SJSA1 (cell line): ENCODE data around the gene MISP3. TPM values are rescaled to one million over a fixed set of nuclear protein-coding genes. Genes with fewer than 3 reads are reported as not detected.

ENCODE experiments used
- DNase-seq, 2 experiments: peaks; one replicate each; pipeline ENCODE4 v3.0.0-alpha.2; 2015 to 2020; ENCODE audit warnings: low spot score in 2 of 2, low read depth in 1 of 2
- H3K27ac ChIP-seq: fragments of 250-450 bp; sonication (Bioruptor Pico); 2 replicates; pipeline ENCODE4 v1.5.1; 2020; ENCODE audit warnings: mild to moderate bottlenecking, moderate library complexity
- H3K27me3 ChIP-seq: fragments of 250-450 bp; sonication (Bioruptor Pico); replicated peaks from 2 replicates; pipeline ENCODE4 v1.5.1; 2020; ENCODE audit warnings: mild to moderate bottlenecking, moderate library complexity
- H3K36me3 ChIP-seq: fragments of 250-450 bp; sonication (Bioruptor Pico); 2 replicates; pipeline ENCODE4 v1.5.1; 2020; ENCODE audit warnings: mild to moderate bottlenecking
- H3K4me1 ChIP-seq: fragments of 250-450 bp; sonication (Bioruptor Pico); replicated peaks from 2 replicates; pipeline ENCODE4 v1.6.1; 2021; ENCODE audit warnings: mild to moderate bottlenecking
- H3K4me3 ChIP-seq: fragments of 250-450 bp; sonication (Bioruptor Pico); 2 replicates; pipeline ENCODE4 v1.5.1; 2020; ENCODE audit warnings: mild to moderate bottlenecking
- H3K9me3 ChIP-seq: fragments of 250-450 bp; sonication (Bioruptor Pico); replicated peaks from 2 replicates; pipeline ENCODE4 v1.5.1; 2020; ENCODE audit warnings: mild to moderate bottlenecking
- total RNA-seq: library from RNA; depleted of rRNA; stranded (reverse); fragments of >200 nt; shearing (Covaris generic); gene quantifications from 2 replicates; pipeline ENCODE4 v1.2.3, GENCODE V29; 2014

Gene MISP3
- total RNA-seq, 1 experiment from 2014 or later: 0.34 TPM

DNA sequence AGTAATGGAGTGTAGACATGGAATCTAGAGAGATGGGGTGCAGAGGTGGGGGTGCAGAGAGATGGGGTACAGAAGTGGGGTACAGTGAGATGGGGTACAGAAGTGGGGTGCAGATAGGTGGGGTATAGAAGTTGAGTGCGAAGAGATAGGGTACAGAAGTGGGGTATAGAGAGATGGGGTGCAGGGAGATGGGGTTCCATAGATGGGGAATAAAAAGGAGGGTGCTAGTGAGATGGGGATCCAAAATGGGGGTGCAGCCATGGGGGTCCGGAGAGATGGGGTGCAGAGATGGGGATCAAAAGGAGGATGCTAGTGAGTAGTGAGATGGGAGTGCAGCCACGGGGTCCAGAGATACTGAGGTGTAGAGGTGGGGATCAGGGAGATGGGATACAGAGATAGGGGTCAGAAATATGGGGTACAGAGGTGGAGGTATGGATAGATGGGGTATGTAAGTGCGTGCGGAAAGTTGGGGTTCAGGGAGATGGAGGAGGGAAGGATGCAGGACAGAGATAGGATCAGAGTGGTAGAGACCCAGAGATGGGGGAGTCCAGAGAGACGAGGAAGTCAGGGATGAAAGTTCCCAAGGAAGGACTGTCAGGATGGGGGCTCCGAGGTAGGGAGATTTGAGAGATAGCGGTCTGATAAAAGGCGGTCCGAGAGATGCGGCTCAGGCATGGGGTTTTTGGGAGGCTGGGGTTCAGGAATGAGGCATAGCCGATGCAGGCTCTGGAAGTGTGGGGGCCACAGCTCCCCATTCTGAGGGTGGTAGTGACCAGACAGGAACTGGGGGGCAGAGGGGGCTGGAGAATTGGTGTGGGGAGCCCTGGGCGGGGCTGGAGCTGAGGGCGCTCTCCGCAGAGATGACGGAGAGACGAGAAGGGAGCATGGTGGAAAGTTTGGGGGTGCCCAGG lies 14.1 kb upstream of the MISP3 start:
- no peak for DNase-seq

DNA sequence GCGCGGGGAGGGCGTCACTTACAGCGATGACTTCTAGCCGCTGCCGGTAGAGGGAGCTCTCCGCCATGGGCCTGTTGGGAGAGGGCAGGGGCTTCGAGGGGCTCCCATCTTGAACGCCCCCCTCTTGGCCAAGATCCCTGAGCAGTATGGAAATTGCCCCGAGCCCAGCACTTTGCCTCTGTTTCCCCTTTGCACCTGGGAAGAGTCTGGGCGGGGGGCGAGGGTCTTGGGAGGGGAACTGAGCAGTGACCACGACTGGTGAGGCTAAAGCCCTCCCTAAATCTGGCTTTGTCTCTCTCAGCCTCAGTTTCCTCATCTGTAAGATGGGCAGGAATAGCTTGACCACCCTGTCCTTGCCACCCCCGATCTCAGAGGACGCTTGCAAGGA lies 13.5 kb upstream of the MISP3 start:
- H3K36me3 ChIP-seq: no peaks in the 10 kb centered on the region
- DNase-seq: no peak
- H3K4me3 ChIP-seq: no peak overlapping the region
- no peaks in the 10 kb centered on the region for H3K9me3 ChIP-seq
- H3K27me3 ChIP-seq: peaks cover 7% of the 10 kb centered on the region
- peaks cover 3% of the 10 kb centered on the region; the same call in 1 of the 2 replicates for H3K4me1 ChIP-seq
- no peak overlapping the region for H3K27ac ChIP-seq

More for the DNA sequence above, 14.1 kb upstream of the MISP3 start:
- Histone ChIP-seq H3K9me3 (no peaks in the 10 kb centered on the region), H3K4me1 (peaks cover 3% of the 10 kb centered on the region; the same call in 1 of the 2 replicates), H3K27me3 (peaks cover 7% of the 10 kb centered on the region), H3K4me3 (no peak overlapping the region), H3K36me3 (no peaks in the 10 kb centered on the region), H3K27ac (no peak overlapping the region)

DNA sequence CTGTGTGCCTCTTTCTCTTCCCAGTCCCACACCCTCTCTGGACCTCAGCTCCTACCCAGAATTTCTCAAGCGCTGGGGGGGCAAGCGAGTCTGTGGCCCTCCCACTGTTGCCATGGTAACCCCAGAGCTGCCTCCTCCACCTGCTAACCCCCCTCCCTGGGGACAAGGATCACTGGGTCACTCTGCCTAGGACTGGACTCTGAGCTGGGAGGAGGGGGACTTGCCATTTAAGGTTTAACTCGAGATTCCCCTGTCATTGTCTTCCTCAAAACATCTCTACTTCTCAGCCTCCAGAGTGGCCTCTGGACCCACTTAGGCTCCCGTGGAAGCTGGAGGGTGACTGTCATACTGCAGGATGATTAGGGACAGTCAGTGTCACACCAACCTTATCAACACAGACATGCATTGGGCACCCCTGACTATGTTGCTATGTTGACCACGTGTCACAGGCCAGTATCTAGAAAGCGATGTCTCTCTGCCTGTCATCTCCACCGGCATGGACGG lies 12.9 kb upstream of the MISP3 start:
- peaks cover 3% of the 10 kb centered on the region; the same call in 1 of the 2 replicates for H3K4me1 ChIP-seq
- no peak for DNase-seq
- H3K4me3 ChIP-seq: no peak overlapping the region
- H3K36me3 ChIP-seq: no peaks in the 10 kb centered on the region
- H3K27me3 ChIP-seq: peaks cover 7% of the 10 kb centered on the region
- no peaks in the 10 kb centered on the region for H3K9me3 ChIP-seq
- no peak overlapping the region for H3K27ac ChIP-seq

DNA sequence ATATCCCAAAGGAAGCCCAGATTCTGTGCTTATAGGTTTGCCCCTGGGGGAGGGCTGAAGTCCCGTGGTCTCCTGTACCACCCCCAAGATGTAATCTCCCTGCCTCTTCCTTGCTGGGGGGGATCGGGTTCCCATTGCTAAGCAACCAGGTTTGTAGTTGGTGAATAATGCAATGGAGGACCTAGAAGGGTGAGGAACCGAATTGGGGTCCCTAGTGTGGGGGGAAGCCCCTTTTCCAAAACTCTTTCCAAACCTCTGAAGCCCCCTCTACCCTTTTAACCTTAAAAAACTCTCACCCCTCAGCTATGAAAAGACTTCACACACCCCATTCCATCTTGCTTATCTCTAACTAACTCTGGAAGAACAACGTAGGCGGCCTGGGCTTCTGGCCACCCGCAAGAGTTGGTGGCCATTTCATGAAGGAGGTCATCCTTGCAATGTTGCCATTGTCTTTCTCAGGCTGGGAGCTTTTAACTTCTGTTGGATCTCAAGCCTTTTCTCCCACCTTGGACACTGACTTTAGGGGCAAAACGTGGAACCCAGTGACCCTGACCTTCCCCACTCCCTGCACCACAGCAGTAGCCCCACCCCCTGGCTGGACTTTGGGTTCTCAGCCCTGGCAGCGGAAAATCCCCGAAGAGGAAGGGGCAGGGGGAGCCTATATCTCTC lies 11.4 kb upstream of the MISP3 start:
- H3K27ac ChIP-seq: no peak overlapping the region

DNA sequence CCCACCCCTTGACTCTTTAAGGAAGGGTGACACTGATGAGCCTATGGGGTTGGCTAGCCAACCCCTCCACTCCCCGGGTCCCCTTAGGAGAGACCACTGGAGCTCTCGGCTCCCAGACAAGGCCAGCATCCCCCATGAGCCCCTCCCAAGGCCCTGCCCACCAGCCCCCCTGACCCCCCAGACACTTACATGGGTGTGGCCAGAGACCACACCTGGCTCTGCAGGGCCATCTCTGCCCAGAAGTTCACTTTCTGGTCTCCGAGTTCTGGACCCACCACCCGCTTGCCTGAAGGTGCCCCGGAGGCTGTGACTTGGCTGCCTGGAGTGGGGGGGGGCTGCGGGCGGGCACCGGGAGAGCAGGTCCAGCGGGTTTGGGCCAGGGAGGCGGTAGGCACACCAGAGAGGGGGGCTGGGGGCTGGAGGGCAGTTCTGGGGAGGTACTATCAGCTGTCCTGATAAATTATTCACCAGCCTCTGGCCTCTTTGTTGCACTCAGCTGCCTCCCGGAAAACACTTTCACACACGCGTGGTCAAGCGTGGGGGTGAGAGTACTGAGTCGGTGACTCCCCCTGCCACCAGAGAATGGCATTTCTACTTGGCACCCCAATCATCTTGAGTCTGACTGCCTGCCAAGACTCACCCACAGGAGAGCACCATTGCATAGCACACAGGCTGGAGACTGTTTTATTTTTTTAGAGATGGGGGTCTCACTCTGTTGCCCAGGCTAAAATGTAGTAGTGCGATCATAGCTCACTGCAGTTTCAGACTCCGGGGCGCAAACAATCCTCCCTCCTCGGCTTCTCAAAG lies 10.6 kb upstream of the MISP3 start, which contains the start of gene PALM3:
Gene PALM3, minus strand, starts transcription at position 326 of the 807 bp plus-strand sequence. Its CDS starts 96 bp downstream, at position 230.
- no peaks in the 10 kb centered on the region for H3K9me3 ChIP-seq
- H3K36me3 ChIP-seq: no peaks in the 10 kb centered on the region
- H3K27ac ChIP-seq: no peak within 1 kb of the TSS
- no peak for DNase-seq
- H3K4me1 ChIP-seq: peaks cover 3% of the 10 kb centered on the region; the same call in 1 of the 2 replicates
- H3K4me3 ChIP-seq: no peak within 1 kb of the TSS
- peaks cover 9% of the 10 kb centered on the region for H3K27me3 ChIP-seq

More for the DNA sequence above, 11.4 kb upstream of the MISP3 start:
- DNase-seq: no peak
- Histone ChIP-seq H3K36me3 (no peaks in the 10 kb centered on the region), H3K4me3 (no peak overlapping the region), H3K9me3 (no peaks in the 10 kb centered on the region), H3K27me3 (peaks cover 7% of the 10 kb centered on the region), H3K4me1 (peaks cover 3% of the 10 kb centered on the region; the same call in 1 of the 2 replicates)

DNA sequence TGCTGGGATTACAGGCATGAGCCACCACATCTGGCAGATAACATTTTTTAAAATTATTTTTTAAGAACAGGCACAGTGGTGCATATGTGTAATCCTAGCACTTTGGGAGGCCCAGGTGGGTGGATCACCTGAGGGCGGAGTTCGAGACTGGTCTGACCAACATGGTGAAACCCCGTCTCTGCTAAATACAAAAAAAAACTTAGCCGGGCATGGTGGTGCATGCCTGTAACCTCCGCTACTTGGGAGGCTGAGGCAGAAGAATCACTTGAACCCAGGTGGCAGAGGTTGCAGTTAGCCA lies 10.1 kb upstream of the MISP3 start:
- no peak for DNase-seq
- Histone ChIP-seq H3K9me3 (no peaks in the 10 kb centered on the region), H3K36me3 (no peaks in the 10 kb centered on the region), H3K4me1 (peaks cover 3% of the 10 kb centered on the region; the same call in 1 of the 2 replicates), H3K4me3 (no peak overlapping the region), H3K27ac (no peak overlapping the region), H3K27me3 (peaks cover 9% of the 10 kb centered on the region)

DNA sequence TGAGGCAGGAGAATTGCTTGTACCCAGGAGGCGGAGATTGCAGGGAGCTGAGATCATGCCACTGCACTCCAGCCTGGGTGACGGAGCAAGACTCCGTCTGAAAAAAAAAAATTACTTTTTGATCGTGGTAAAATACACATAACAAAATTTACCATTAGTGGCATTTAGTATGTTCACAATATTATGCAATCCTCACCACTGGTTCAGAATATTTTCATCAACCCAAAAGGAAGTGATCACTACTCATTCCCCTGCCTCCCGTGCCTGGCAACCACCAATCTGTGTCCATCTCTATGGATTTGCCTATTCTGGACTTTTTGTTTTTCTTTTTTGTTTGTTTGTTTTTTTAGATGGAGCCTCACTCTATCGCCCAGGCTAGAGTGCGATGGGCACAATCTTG lies 9.5 kb upstream of the MISP3 start:
- H3K4me3 ChIP-seq: no peak overlapping the region
- H3K36me3 ChIP-seq: no peaks in the 10 kb centered on the region
- no peak overlapping the region for H3K27ac ChIP-seq
- H3K27me3 ChIP-seq: peaks cover 5% of the 10 kb centered on the region
- H3K9me3 ChIP-seq: no peaks in the 10 kb centered on the region
- no peaks in the 10 kb centered on the region for H3K4me1 ChIP-seq
- no peak for DNase-seq

DNA sequence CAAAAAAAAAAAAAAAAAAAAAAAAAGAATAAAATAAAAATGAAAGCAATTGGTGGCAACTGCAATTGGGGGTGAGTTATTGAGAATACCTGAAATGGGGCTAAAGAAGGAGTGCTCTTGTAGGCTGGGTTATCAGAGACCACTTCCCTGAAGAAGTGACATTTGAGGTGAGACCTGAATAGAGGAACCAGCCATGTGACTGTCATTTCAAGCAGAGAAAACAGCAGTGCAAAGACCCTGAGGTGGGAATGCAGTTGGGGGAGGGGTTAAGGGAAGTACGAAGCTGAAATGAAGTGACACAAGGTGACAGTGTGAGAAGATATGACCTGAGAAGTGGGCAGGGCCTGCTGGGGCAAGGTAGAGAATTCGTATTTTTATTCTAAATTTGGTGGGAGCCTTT lies 6.5 kb upstream of the MISP3 start:
- Histone ChIP-seq H3K27ac (no peak overlapping the region), H3K4me1 (no peaks in the 10 kb centered on the region), H3K27me3 (peaks cover 5% of the 10 kb centered on the region), H3K9me3 (no peaks in the 10 kb centered on the region), H3K4me3 (no peak overlapping the region), H3K36me3 (no peaks in the 10 kb centered on the region)
- no peak for DNase-seq

DNA sequence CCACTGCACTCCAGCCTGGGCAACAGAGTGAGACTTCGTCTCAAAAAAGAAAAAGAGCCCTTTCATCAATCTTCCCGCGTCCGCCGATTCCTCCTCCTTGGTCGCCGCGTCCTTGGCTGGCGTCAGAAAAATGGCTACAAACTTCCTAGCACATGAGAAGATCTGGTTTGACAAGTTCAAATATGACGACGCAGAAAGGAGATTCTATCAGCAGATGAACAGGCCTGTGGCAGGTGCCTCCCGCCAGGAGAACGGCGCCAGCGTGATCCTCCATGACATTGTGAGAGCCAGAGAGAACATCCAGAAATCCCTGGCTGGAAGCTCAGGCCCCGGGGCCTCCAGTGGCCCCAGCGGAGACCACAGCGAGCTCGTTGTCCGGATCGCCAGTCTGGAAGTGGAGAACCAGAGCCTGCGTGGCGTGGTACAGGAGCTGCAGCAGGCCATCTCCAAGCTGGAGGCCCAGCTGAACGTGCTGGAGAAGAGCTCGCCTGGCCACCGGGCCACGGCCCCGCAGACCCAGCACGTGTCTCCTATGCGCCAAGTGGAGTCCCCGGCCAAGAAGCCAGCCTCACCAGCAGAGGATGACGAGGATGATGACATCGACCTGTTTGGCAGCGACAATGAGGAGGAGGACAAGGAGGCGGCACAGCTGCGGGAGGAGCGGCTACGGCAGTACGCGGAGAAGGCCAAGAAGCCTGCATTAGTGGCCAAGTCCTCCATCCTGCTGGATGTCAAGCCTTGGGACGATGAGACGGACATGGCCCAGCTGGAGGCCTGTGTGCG lies 2.1 kb upstream of the MISP3 start:
- no peak overlapping the region for H3K4me3 ChIP-seq
- H3K36me3 ChIP-seq: no peaks in the 10 kb centered on the region
- peaks cover 27% of the 10 kb centered on the region for H3K27me3 ChIP-seq
- H3K9me3 ChIP-seq: peaks cover 11% of the 10 kb centered on the region
- peaks cover 36% of the 10 kb centered on the region for H3K4me1 ChIP-seq
- DNase-seq: no peak
- no peak overlapping the region for H3K27ac ChIP-seq

DNA sequence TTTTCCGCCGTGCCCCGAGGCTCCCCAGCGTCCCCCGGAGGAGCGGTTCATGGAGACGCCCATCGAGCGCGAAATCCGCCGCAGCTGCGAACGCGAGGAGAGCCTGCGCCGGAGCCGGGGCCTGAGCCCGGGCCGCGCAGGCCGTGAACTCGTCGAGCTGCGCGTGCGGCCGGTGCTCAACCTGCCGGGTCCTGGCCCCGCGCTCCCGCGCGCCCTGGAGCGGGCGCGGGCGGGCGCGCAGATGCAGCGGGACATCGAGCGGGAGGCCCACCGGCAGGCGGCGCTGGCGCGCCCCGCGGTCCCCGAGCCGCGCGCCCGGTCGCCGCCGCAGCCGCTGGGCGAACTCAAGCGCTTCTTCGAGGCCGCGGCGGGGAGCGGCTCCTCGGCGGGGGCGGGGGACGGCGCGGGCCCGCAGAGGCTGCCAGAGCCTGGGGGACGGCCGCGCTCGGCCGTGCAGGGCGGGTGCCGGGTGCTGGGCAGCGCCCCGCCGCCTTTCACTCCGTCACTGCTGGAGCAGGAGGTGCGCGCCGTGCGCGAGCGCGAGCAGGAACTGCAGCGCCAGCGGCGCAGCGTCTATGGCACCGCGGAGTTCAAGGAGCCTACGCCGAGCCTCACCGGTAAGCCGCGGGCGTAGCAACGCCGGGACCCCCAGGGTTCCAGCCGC lies 807 bp downstream of the MISP3 start:
- Histone ChIP-seq H3K27me3 (peaks cover 25% of the 10 kb centered on the region), H3K4me1 (peaks cover 36% of the 10 kb centered on the region), H3K4me3 (peak overlapping the region; percentile 52), H3K27ac (no peak overlapping the region), H3K9me3 (peaks cover 11% of the 10 kb centered on the region), H3K36me3 (no peaks in the 10 kb centered on the region)
- peak; percentile 52 to 75 for DNase-seq

DNA sequence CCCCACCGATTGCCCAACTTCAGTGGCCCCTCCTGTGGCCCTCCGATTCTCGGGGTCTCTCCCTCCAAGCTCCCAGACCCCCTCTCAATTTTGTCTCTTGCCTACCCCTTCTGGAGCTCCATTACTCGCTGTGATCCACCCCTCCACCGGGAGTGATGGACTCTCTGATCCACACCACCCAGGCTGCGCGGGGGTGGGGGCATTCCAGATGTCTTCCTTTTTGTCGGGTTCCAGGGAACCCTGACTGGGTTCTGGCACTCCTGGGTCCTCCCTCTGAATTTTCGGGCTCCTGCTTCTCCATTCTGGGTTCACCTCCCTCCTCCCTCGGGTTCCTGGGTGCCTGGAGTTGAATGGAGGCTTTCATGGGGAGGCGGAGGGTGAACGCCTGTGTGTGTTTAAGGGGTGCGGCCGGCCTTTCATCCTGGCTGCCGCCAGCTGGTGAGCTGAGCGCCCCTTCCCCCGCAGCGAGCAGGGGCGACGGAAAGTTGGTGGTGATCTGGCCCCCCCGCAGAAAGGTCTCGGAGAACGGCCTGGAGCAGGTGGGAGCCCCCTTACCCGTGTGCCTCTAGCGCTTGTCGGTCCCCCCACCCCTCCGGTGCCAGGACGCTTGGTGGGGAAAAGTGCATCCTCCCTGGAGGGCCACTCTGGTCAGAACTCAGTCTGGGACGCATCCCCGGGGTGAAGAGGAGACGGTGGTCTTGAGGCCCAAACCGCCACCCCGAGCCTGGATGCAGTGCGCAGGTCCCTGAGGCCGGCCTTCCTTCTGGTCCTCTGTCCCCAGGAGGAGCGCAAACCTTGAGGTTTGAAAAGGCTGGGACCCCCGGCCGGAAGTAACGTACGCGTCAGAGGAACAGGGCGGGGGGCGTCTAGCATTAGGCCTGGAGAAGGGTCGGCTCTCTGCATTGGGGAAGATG lies 1.6 kb downstream of the MISP3 start:
- Histone ChIP-seq H3K27me3 (peaks cover 25% of the 10 kb centered on the region), H3K36me3 (no peaks in the 10 kb centered on the region), H3K4me1 (peaks cover 36% of the 10 kb centered on the region), H3K4me3 (peak overlapping the region; percentile 52), H3K27ac (no peak overlapping the region), H3K9me3 (peaks cover 11% of the 10 kb centered on the region)
- peak in 1 of 2 experiments; percentile 53 for DNase-seq

DNA sequence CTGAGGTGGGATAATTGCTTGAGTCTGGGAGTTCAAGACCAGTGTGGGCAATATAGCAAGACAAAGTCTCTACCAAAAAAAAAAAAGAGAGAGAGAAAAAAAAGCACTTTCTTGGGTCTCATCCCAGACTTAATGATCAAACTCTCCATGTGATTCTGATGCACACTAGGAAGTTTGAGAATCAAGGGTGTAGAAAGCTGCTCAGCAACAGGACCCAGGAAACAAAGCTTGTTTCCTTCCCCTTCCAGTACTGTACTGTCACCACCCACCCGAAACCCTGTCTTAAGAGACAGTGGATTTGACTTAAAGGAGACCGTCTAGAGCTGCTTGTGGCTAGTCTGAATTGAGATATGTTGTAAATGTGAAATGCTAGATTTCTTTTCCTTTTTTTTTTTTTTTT lies 5.8 kb downstream of the MISP3 start:
- Histone ChIP-seq H3K36me3 (no peaks in the 10 kb centered on the region), H3K9me3 (0 out of 2 replicates have a peak, but pooled peaks cover 2% of the 10 kb centered on the region), H3K4me3 (no peak overlapping the region), H3K27me3 (peaks cover 6% of the 10 kb centered on the region; the same call in 1 of the 2 replicates), H3K27ac (no peak overlapping the region), H3K4me1 (peaks cover 33% of the 10 kb centered on the region)
- DNase-seq: no peak
